ENCODE measurements around the gene EME1. TPM values are rescaled to one million over a fixed set of nuclear protein-coding genes. Genes with fewer than 3 reads are reported as not detected.

EME1 gene
- total RNA-seq, 2 donors from 2014 or later, result 0.23 to 13.6 TPM

DNA sequence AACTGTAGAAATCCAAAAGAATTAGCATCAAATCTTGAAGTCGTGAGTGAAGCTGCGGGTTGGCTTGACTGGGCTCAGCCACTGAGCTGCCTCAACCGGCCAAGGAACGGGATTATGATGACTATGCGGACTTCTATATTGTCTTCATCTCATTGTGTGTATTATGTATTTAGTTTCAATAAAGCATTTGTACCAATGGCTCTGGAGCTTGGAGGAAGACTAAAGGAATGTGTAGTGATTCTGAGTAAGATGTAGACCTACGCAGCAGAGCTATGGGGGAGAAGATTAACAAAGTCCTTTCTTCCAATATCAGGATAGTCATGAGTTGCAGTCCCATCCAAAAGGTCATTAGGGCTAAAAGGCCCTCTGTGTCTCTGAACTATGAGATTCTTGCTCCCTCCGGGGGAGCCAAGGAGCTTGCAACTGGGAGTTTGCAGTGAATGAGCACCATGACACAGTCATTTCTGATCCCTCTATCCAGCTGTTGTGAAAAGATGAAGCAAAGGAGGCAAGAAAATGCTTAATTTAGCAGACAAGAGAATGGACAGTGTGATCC, 8.3 kb downstream of the EME1 start:
- Histone ChIP-seq H3K27me3 (replicated peaks; ENCODE audit: insufficient read depth) (no peaks in the 10 kb centered on the region), H3K27ac (no peak overlapping the region), H3K4me1 (replicated peaks) (no peaks in the 10 kb centered on the region), H3K4me3 (no peak overlapping the region), H3K9me3 (no peaks in the 10 kb centered on the region), H3K36me3 (peaks cover 0 to 7% of the 10 kb centered on the region in 2 donors)
- intact Hi-C loops (cut with DNase I), result no loop called here
- no peak for DNase-seq (ENCODE audit: low spot score)
- TF ChIP-seq POLR2A (IDR thresholded peaks at IDR 0.05) (no peak), POLR2AphosphoS5 (IDR thresholded peaks at IDR 0.05) (no peak), CTCF (IDR thresholded peaks at IDR 0.05) (no peak)
- WGBS, result 83% methylated on average over 7 of the region's 7 CpGs

DNA sequence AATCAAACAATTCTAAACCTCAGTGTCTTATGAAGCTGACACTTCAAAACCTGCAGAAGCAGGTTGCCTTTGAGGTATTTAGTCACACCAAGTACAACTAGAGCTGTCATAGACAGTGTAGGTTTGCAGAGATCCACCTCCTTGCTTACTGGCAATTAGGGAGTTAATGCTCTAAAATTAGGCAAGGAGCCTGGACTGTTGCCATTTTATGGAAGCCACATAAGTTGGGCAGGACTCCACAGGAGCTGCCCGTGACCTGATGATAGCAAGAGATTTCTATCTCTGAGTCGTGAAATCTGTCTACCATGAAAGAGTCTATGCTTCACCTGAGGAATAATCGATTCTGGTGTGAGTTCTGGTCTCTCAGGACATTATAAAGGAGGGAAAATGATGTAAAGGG, 8.9 kb downstream of the EME1 start:
- H3K27me3 ChIP-seq (replicated peaks; ENCODE audit: insufficient read depth), result no peaks in the 10 kb centered on the region
- peaks cover 0 to 7% of the 10 kb centered on the region in 2 donors for H3K36me3 ChIP-seq
- intact Hi-C loops (cut with DNase I), result no loop called here
- no peak overlapping the region for H3K27ac ChIP-seq
- no peaks in the 10 kb centered on the region for H3K4me1 ChIP-seq (replicated peaks)
- TF ChIP-seq POLR2AphosphoS5 (IDR thresholded peaks at IDR 0.05), result no peak
- no peak for TF ChIP-seq POLR2A (IDR thresholded peaks at IDR 0.05)
- no peak for TF ChIP-seq CTCF (IDR thresholded peaks at IDR 0.05)
- H3K9me3 ChIP-seq, result no peaks in the 10 kb centered on the region
- H3K4me3 ChIP-seq, result no peak overlapping the region
- 19% methylated on average over 3 of the region's 3 CpGs for WGBS
- no peak for DNase-seq (ENCODE audit: low spot score)

DNA sequence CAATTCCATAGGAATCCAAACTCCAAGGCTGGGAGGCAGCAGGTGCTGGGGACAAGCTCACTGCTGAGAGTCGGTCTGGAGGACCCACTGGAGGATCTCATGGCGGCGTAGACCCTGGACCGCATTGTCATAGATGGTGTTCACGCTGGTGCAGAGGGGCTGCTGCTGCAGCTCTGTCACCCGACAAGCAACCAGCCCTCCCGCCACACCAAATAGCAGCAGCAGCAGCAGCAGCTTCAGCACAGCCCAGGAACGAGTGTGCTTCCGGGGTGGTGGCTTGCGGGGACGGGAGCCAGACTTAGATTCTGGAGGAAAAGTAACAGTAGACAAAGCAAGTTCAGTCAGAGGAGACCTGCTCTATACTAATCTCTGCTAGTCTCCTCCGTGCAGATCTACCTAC, 9.9 kb downstream of the EME1 start:
- intact Hi-C loops (cut with DNase I), result no loop called here
- TF ChIP-seq POLR2A (IDR thresholded peaks at IDR 0.05), result no peak
- no peak for TF ChIP-seq CTCF (IDR thresholded peaks at IDR 0.05)
- TF ChIP-seq POLR2AphosphoS5 (IDR thresholded peaks at IDR 0.05), result no peak
- Histone ChIP-seq H3K27me3 (replicated peaks; ENCODE audit: insufficient read depth) (no peaks in the 10 kb centered on the region), H3K36me3 (peaks cover 0 to 7% of the 10 kb centered on the region in 2 donors), H3K9me3 (no peaks in the 10 kb centered on the region), H3K4me3 (no peak overlapping the region), H3K27ac (no peak overlapping the region), H3K4me1 (replicated peaks) (no peaks in the 10 kb centered on the region)
- 89% methylated on average over 12 of the region's 12 CpGs for WGBS
- no peak for DNase-seq (ENCODE audit: low spot score)

- Histone ChIP-seq H3K27me3 (replicated peaks; ENCODE audit: insufficient read depth) (no peaks in the 10 kb centered on the region), H3K27ac (no peak overlapping the region), H3K4me3 (no peak overlapping the region), H3K36me3 (peaks cover 0 to 16% of the 10 kb centered on the region in 2 donors), H3K9me3 (no peaks in the 10 kb centered on the region), H3K4me1 (replicated peaks) (no peaks in the 10 kb centered on the region)
- DNase-seq (ENCODE audit: low spot score), result no peak
- no peak for TF ChIP-seq CTCF (IDR thresholded peaks at IDR 0.05)
- no peak for TF ChIP-seq POLR2A (IDR thresholded peaks at IDR 0.05)
- TF ChIP-seq POLR2AphosphoS5 (IDR thresholded peaks at IDR 0.05), result no peak
- WGBS, result 81% methylated on average over 3 of the region's 3 CpGs
- intact Hi-C loops (cut with DNase I), result no loop called here
Measured at GRCh38 chr17:50386510-50386909, 13.5 kb downstream of the EME1 start.

- no peak for DNase-seq (ENCODE audit: low spot score)
- Histone ChIP-seq H3K4me3 (no peak overlapping the region), H3K4me1 (replicated peaks) (no peaks in the 10 kb centered on the region), H3K27me3 (replicated peaks; ENCODE audit: insufficient read depth) (no peaks in the 10 kb centered on the region), H3K9me3 (no peaks in the 10 kb centered on the region), H3K27ac (no peak overlapping the region), H3K36me3 (peaks cover 7 to 30% of the 10 kb centered on the region in 2 donors)
- TF ChIP-seq POLR2AphosphoS5 (IDR thresholded peaks at IDR 0.05) (no peak), CTCF (IDR thresholded peaks at IDR 0.05) (no peak), POLR2A (IDR thresholded peaks at IDR 0.05) (no peak)
- intact Hi-C loops (cut with DNase I), result no loop called here
- WGBS, result 89% methylated on average over 3 of the region's 3 CpGs
Measured at GRCh38 chr17:50388728-50389127, 15.7 kb downstream of the EME1 start.

All from prostate gland (tissue), 2 donors.